Vagina (tissue), 2 donors: Measurements from ENCODE around the gene KRTAP10-12. TPM values are rescaled to one million over a fixed set of nuclear protein-coding genes. Genes with fewer than 3 reads are reported as not detected.

ENCODE experiments used
- DNase-seq, 2 donors: peaks; one replicate each; pipeline ENCODE4 v3.0.0-alpha.2; 2017; ENCODE audit errors: extremely low spot score in 2 of 2
- H3K27ac ChIP-seq: fragments of 200-600 bp; sonication (generic); one replicate; pipeline ENCODE4 v1.5.1; 2019
- H3K27me3 ChIP-seq: fragments of 200-600 bp; sonication (generic); one replicate; pipeline ENCODE4 v1.5.1; 2019
- H3K36me3 ChIP-seq, 2 donors: fragments of 200-600 bp; sonication (generic); one replicate each; pipeline ENCODE4 v1.5.1; 2017 to 2019
- H3K4me1 ChIP-seq: fragments of 200-600 bp; sonication (generic); one replicate; pipeline ENCODE4 v1.5.1; 2019
- H3K4me3 ChIP-seq, 2 donors: fragments of 200-600 bp; sonication (generic); 1 replicate in 1 of 2; 2 replicates in 1 of 2; pipeline ENCODE4 v1.5.1; 2016 to 2019
- H3K9me3 ChIP-seq: fragments of 200-600 bp; sonication (generic); one replicate; pipeline ENCODE4 v1.5.1; 2019
- POLR2A ChIP-seq, 2 donors: fragments of 450-650 bp; IDR thresholded peaks; one replicate each; pipeline ENCODE4 v1.6.1; 2017; ENCODE audit warnings: antibody characterized with exemption in 2 of 2, mild to moderate bottlenecking in 2 of 2, moderate library complexity in 2 of 2
- POLR2AphosphoS5 ChIP-seq, 2 donors: sonication (generic); formaldehyde crosslinking; IDR thresholded peaks; one replicate each; pipeline ENCODE4 v1.9.0; 2017; ENCODE audit warnings: antibody characterized with exemption in 2 of 2, mild to moderate bottlenecking in 2 of 2, low read depth in 1 of 2; ENCODE audit not compliant: insufficient read depth in 1 of 2
- intact Hi-C: fragments of 100-400 bp; cut with DNase I; formaldehyde crosslinking; loops from one replicate; pipeline ENCODE4 v1.15.1; 2023
- small RNA-seq: library from RNA; depleted of rRNA; stranded (forward); fragments of <200 nt; gene quantifications from one replicate; pipeline ENCODE3, GENCODE V24; 2016
- total RNA-seq: library from RNA; depleted of rRNA; stranded (reverse); fragments of >200 nt; gene quantifications from one replicate; pipeline ENCODE4 v1.2.3, GENCODE V29; 2016
- TF ChIP-seq, protein P1 (sequence below), 3 experiments: fragments of 450-650 bp in 2 of 3; fragments of 200-600 bp in 1 of 3; sonication (generic) in 1 of 3; IDR thresholded peaks; one replicate each; pipeline ENCODE4 v1.5.1; 2017 to 2019; ENCODE audit warnings: antibody characterized with exemption in 3 of 3, mild to moderate bottlenecking in 2 of 3, moderate library complexity in 2 of 3

The KRTAP10-12 gene
- total RNA-seq, 1 donor from 2014 or later: not detected

DNA sequence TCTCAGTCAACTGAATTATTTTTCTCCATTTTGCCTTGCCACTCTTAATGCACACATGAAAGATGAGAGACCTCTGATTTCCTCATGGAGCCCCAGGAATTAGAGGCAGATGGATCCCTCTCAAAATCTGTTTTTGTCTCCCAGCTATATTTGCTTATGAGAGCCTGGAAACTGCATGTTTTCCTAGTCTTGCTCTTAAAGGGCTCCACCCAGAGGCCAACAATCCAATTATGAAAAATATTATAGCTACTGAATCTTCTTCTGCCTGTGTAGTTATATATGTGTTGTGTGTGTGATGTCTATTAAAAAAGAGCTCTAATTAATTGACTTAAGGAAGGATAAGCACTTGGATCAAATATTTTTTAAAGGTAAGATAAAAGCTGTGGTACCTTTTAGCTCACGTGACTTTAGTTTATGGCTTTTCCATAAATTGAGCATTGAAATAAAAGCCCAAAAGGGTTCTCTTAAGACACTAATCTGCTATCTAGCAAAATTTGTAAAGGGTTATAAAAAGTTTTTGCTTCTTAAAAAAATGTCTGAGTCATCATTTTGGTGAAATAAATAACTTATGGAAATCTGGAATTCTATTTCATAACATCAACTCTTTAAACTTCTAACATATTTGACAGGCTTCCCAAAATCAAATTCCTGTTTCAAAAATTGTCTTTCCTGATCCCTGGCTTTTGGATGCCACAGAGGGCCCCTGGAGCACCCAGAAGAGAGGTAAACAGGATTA is 45.6 kb downstream of the KRTAP10-12 start:
- no peak for DNase-seq
- H3K27ac ChIP-seq: no peak overlapping the region
- peaks cover 8% of the 10 kb centered on the region for H3K9me3 ChIP-seq
- no peaks in the 10 kb centered on the region for H3K4me1 ChIP-seq
- no peaks in the 10 kb centered on the region for H3K36me3 ChIP-seq
- no peak overlapping the region for H3K4me3 ChIP-seq
- intact Hi-C loops: no loop called here
- H3K27me3 ChIP-seq: no peaks in the 10 kb centered on the region
- TF ChIP-seq, protein P1, sequence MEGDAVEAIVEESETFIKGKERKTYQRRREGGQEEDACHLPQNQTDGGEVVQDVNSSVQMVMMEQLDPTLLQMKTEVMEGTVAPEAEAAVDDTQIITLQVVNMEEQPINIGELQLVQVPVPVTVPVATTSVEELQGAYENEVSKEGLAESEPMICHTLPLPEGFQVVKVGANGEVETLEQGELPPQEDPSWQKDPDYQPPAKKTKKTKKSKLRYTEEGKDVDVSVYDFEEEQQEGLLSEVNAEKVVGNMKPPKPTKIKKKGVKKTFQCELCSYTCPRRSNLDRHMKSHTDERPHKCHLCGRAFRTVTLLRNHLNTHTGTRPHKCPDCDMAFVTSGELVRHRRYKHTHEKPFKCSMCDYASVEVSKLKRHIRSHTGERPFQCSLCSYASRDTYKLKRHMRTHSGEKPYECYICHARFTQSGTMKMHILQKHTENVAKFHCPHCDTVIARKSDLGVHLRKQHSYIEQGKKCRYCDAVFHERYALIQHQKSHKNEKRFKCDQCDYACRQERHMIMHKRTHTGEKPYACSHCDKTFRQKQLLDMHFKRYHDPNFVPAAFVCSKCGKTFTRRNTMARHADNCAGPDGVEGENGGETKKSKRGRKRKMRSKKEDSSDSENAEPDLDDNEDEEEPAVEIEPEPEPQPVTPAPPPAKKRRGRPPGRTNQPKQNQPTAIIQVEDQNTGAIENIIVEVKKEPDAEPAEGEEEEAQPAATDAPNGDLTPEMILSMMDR (IDR thresholded peaks at IDR 0.05): no peak
- TF ChIP-seq POLR2A (IDR thresholded peaks at IDR 0.05) (no peak), POLR2AphosphoS5 (IDR thresholded peaks at IDR 0.05; ENCODE audit: insufficient read depth in 1 of 2, low read depth in 1 of 2) (no peak)

Small RNA genes within 50 kb of the gene (small RNA-seq; reads per million reads assigned to genes)
- not detected for gene KRTAP12-6P

Other genes starting within 250 kb of the KRTAP10-12 start
- gene LRRC3, start 241.7 kb upstream of the KRTAP10-12 start, total RNA-seq: 2.5 TPM
- not detected for gene KRTAP10-1, start 157.0 kb upstream of the KRTAP10-12 start, total RNA-seq
- gene KRTAP10-2, start 145.7 kb upstream of the KRTAP10-12 start, total RNA-seq: not detected
- gene KRTAP10-3, start 138.4 kb upstream of the KRTAP10-12 start, total RNA-seq: not detected
- not detected for gene KRTAP10-4, start 123.4 kb upstream of the KRTAP10-12 start, total RNA-seq
- not detected for gene KRTAP10-5, start 116.6 kb upstream of the KRTAP10-12 start, total RNA-seq
- not detected for gene KRTAP10-6, start 104.7 kb upstream of the KRTAP10-12 start, total RNA-seq
- not detected for gene KRTAP10-7, start 96.6 kb upstream of the KRTAP10-12 start, total RNA-seq
- gene KRTAP10-8, start 85.1 kb upstream of the KRTAP10-12 start, total RNA-seq: not detected
- gene KRTAP10-9, start 70.1 kb upstream of the KRTAP10-12 start, total RNA-seq: not detected
- not detected for gene KRTAP10-10, start 59.8 kb upstream of the KRTAP10-12 start, total RNA-seq
- not detected for gene KRTAP10-11, start 50.8 kb upstream of the KRTAP10-12 start, total RNA-seq
- not detected for gene KRTAP12-4, start 42.5 kb upstream of the KRTAP10-12 start, total RNA-seq
- not detected for gene KRTAP12-3, start 39.2 kb upstream of the KRTAP10-12 start, total RNA-seq
- not detected for gene KRTAP12-2, start 30.2 kb upstream of the KRTAP10-12 start, total RNA-seq
- gene KRTAP12-1, start 15.0 kb upstream of the KRTAP10-12 start, total RNA-seq: not detected
- gene TSPEAR, start 14.4 kb downstream of the KRTAP10-12 start, total RNA-seq: not detected
- 96.5 TPM for gene UBE2G2, start 104.6 kb downstream of the KRTAP10-12 start, total RNA-seq
- gene SUMO3, start 120.9 kb downstream of the KRTAP10-12 start, total RNA-seq: 70.0 TPM
- gene PTTG1IP, start 176.5 kb downstream of the KRTAP10-12 start, total RNA-seq: 165 TPM
- gene ITGB2, start 223.7 kb downstream of the KRTAP10-12 start, total RNA-seq: 35.1 TPM
- 8.3 TPM for gene SLX9, start 242.9 kb downstream of the KRTAP10-12 start, total RNA-seq